Activated T-cell treated with anti-CD3 and anti-CD28 coated beads for 48 hours (primary cell): ENCODE results near the gene RETREG3.
"Not testable (repeated sequence)": the region's sequence is repeated elsewhere in the genome, so short reads cannot be mapped to it uniquely, and the experiment has no call there.

Experiments
- DNase-seq: peaks from one replicate; pipeline ENCODE4 v3.0.0-alpha.2; 2020; ENCODE audit warnings: low read depth

RETREG3 gene

DNA sequence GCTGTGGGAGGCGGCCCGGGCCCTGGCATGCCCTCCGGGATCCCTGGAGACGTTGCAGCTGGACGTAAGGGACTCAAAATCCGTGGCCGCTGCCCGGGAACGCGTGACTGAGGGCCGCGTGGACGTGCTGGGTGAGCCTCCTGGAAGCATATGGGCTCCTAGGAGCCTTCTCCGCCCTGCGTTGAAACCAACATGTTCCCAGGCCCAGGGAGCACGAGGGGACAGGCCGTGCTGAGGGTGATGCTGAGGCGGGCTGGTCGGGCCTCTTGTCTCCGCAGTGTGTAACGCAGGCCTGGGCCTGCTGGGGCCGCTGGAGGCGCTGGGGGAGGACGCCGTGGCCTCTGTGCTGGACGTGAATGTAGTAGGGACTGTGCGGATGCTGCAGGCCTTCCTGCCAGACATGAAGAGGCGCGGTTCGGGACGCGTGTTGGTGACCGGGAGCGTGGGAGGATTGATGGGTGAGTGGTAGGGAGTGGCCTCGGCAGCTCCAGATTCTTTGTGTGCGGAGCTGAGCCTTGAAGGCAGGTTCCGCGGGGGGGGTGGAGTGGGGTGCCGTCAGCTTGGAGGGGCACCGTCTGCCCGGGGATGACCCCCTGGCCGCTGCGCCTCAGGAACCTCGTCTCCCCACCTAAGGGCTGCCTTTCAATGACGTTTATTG is 55.9 kb downstream of the RETREG3 start:
- DNase-seq, result no peak

GRCh38 chr17:42552736-42553135 is 56.4 kb downstream of the RETREG3 start, which contains the start of gene HSD17B1:
TSS of gene HSD17B1 (plus strand) at chr17:42552923. CDS start at chr17:42552934, 11 bp downstream.
- DNase-seq, result not testable (repeated sequence)

- DNase-seq, result no peak
Observed at GRCh38 chr17:42548993-42549755, 60.0 kb downstream of the RETREG3 start.

GRCh38 chr17:42548070-42548837 is 60.9 kb downstream of the RETREG3 start:
- peak; percentile 74 for DNase-seq

GRCh38 chr17:42547698-42548069 is 61.5 kb downstream of the RETREG3 start:
- DNase-seq, result no peak

- no peak for DNase-seq
Observed at GRCh38 chr17:42547001-42547461, 62.1 kb downstream of the RETREG3 start.

GRCh38 chr17:42545755-42546505 is 63.2 kb downstream of the RETREG3 start:
- DNase-seq, result not testable (repeated sequence)

GRCh38 chr17:42544874-42545283 is 64.3 kb downstream of the RETREG3 start:
- DNase-seq, result no peak

DNA sequence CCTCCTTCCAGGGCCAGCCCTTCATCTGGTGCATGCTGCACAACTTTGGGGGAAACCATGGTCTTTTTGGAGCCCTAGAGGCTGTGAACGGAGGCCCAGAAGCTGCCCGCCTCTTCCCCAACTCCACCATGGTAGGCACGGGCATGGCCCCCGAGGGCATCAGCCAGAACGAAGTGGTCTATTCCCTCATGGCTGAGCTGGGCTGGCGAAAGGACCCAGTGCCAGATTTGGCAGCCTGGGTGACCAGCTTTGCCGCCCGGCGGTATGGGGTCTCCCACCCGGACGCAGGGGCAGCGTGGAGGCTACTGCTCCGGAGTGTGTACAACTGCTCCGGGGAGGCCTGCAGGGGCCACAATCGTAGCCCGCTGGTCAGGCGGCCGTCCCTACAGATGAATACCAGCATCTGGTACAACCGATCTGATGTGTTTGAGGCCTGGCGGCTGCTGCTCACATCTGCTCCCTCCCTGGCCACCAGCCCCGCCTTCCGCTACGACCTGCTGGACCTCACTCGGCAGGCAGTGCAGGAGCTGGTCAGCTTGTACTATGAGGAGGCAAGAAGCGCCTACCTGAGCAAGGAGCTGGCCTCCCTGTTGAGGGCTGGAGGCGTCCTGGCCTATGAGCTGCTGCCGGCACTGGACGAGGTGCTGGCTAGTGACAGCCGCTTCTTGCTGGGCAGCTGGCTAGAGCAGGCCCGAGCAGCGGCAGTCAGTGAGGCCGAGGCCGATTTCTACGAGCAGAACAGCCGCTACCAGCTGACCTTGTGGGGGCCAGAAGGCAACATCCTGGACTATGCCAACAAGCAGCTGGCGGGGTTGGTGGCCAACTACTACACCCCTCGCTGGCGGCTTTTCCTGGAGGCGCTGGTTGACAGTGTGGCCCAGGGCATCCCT is 65.7 kb downstream of the RETREG3 start:
- DNase-seq, result no peak

DNA sequence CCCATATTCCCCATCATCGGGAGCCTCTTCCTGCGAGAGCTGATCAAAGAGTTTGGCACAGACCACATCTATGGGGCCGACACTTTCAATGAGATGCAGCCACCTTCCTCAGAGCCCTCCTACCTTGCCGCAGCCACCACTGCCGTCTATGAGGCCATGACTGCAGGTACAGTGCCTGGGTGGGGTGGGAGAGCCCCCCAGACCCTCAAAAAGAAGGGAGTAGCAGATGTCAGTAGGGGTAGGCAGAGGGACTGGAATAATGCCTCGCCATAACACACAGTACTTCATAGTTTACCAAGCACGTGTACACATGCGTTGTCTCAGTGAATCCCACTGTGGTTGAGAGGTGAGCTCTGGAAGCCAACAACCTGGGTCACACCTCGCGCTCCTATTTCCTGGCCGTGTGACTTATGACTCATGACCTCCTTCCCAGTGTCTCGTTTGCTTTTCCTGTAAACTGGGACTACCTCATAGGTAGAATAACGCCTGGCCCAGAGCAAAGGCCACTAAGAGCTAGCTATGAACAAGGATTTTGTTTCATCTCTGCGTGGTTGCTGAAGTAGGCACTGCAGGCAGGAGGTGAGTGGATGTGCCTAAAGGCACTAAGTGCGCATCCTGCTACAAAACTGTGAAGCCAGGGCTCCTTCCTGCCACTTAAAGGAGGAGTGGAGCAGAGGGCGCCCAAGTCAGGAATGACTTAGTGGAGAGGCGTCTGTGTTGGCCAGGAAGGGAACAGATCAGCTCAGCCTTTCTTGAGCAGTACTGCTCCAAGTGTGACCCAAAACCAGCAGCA is 67.9 kb downstream of the RETREG3 start:
- no peak for DNase-seq

GRCh38 chr17:42540558-42540957 is 68.6 kb downstream of the RETREG3 start:
- DNase-seq, result not testable (repeated sequence)

GRCh38 chr17:42538482-42538881 is 70.7 kb downstream of the RETREG3 start:
- DNase-seq, result no peak

- DNase-seq, result no peak
Observed at GRCh38 chr17:42537826-42538451, 71.2 kb downstream of the RETREG3 start.

- DNase-seq, result no peak
Observed at GRCh38 chr17:42537156-42537805, 71.9 kb downstream of the RETREG3 start.

DNA sequence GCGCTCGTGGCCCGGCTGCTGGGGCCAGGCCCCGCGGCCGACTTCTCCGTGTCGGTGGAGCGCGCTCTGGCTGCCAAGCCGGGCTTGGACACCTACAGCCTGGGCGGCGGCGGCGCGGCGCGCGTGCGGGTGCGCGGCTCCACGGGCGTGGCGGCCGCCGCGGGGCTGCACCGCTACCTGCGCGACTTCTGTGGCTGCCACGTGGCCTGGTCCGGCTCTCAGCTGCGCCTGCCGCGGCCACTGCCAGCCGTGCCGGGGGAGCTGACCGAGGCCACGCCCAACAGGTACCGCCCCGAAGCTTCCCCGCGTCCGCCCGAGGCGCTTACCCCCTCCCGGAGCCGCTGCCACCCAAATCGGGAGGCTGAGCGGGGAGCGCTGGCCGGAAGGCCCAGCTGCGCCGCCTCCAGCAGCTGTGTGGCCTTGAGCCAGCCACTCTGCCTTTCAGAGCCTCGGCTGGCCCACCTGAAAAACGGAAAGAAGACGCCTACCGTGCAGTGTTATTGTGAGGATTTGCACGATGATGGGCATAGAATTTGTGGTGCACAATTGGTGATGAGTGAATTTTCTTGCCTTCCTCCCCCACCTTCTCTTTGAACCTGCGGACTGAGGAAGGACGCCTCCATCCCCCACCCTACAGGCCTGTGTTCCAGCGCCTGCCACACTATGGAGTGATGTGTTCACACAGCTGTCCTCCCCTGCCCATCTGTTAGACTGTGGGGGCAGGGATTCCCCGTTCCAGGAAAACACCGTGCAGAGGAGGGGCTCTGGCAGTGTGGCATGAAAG is 72.6 kb downstream of the RETREG3 start:
- peak; percentile 75 for DNase-seq

GRCh38 chr17:42536048-42536371 is 73.2 kb downstream of the RETREG3 start, which contains the start of gene NAGLU:
TSS of gene NAGLU (plus strand) at chr17:42536241. CDS start at chr17:42536273, 32 bp downstream.
- DNase-seq, result peak; percentile 87

GRCh38 chr17:42535155-42536047 is 73.8 kb downstream of the RETREG3 start:
- no peak for DNase-seq
